Mesendoderm (in vitro differentiated cells): ENCODE results near the gene SMIM24.

Source experiments
- DNase-seq: peaks from one replicate; pipeline ENCODE4 v3.0.0; 2013
- H2AK5ac ChIP-seq: 2 replicates; pipeline ENCODE4 v1.6.1; 2013; ENCODE audit warnings: low read length, inconsistent platforms
- H2BK120ac ChIP-seq: 2 replicates; pipeline ENCODE4 v1.6.1; 2013; ENCODE audit warnings: low read depth, mild to moderate bottlenecking, low read length, moderate library complexity, mixed read lengths
- H2BK15ac ChIP-seq: replicated peaks from 2 replicates; pipeline ENCODE4 v1.6.1; 2013; ENCODE audit warnings: low read depth, mild to moderate bottlenecking, moderate library complexity
- H2BK5ac ChIP-seq: 2 replicates; pipeline ENCODE4 v1.6.1; 2013; ENCODE audit warnings: low read length, inconsistent platforms
- H3K18ac ChIP-seq: 2 replicates; pipeline ENCODE4 v1.6.1; 2013; ENCODE audit warnings: mild to moderate bottlenecking, low read length, mixed read lengths
- H3K23ac ChIP-seq: one replicate; pipeline ENCODE4 v1.6.1; 2013; ENCODE audit warnings: low read length
- H3K27ac ChIP-seq: 2 replicates; pipeline ENCODE4 v1.5.1; 2013; ENCODE audit warnings: low read depth, mild to moderate bottlenecking, inconsistent platforms, low read length, moderate library complexity
- H3K27me3 ChIP-seq: 2 replicates; pipeline ENCODE4 v1.6.1; 2013; ENCODE audit warnings: low read length, control low read depth, mild to moderate bottlenecking, inconsistent platforms; ENCODE audit not compliant: insufficient read depth, poor library complexity
- H3K36me3 ChIP-seq: 2 replicates; pipeline ENCODE4 v1.6.1; 2013; ENCODE audit warnings: low read length, inconsistent platforms; ENCODE audit not compliant: control insufficient read depth, insufficient read depth
- H3K4ac ChIP-seq: one replicate; pipeline ENCODE4 v1.6.1; 2013; ENCODE audit warnings: low read depth, mild to moderate bottlenecking, low read length, moderate library complexity
- H3K4me1 ChIP-seq: 2 replicates; pipeline ENCODE4 v1.6.1; 2013; ENCODE audit warnings: low read depth, low read length, inconsistent platforms; ENCODE audit not compliant: control insufficient read depth
- H3K4me2 ChIP-seq: 2 replicates; pipeline ENCODE4 v1.6.1; 2013; ENCODE audit warnings: low read length
- H3K4me3 ChIP-seq: 2 replicates; pipeline ENCODE4 v1.5.1; 2013; ENCODE audit warnings: mild to moderate bottlenecking, low read length
- H3K56ac ChIP-seq: one replicate; pipeline ENCODE4 v1.6.1; 2013; ENCODE audit warnings: low read length
- H3K79me1 ChIP-seq: 2 replicates; pipeline ENCODE4 v1.6.1; 2013; ENCODE audit warnings: low read length, inconsistent platforms
- H3K79me2 ChIP-seq: 2 replicates; pipeline ENCODE4 v1.6.1; 2013; ENCODE audit warnings: mild to moderate bottlenecking, low read length; ENCODE audit not compliant: control insufficient read depth, insufficient read depth
- H3K9ac ChIP-seq: 2 replicates; pipeline ENCODE4 v1.6.1; 2013; ENCODE audit warnings: low read length, inconsistent platforms
- H4K5ac ChIP-seq: one replicate; pipeline ENCODE4 v1.6.1; 2013; ENCODE audit warnings: low read length
- H4K8ac ChIP-seq: one replicate; pipeline ENCODE4 v1.6.1; 2013; ENCODE audit warnings: low read depth, mild to moderate bottlenecking, control low read depth, low read length, moderate library complexity
- WGBS: extraction: QIAGEN DNeasy Blood & Tissue Kit; methylation state at CpG from one replicate; pipeline ENCODE4 v1.1.7; 2013; ENCODE audit warnings: low lambda C conversion rate, missing lambda C conversion rate; ENCODE audit not compliant: insufficient coverage; ENCODE audit errors: extremely low coverage; 5-methylcytosine and 5-hydroxymethylcytosine counted together

Gene SMIM24

DNA sequence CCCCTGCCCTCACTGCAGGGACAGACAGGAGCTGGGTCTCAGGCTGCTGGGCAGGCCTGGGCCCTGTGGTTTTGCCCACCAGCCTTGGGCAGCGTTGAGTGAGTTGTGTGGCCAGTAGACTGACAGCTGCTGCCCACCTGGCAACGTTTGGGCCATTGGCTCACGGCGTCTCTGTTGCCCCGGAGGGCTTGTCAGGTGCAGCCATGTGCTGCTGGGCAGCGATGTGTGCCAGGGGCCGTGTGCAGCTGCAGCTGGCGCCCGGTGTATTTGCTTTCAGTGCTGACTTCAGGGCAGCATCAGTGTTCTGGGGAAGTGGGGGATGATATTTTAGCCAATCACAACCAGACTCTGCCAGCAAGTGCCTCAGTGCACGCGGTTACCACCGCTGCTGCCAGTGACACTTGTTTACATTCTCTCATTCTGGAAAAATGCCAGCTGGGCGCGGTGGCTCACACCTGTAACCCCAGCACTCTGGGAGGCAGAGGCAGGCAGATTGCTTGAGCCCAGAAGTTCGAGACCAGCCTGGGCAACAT lies 36.4 kb upstream of the SMIM24 start:
- Histone ChIP-seq H2BK15ac (no peak overlapping the region), H3K4me2 (no peak overlapping the region), H3K4ac (no peak overlapping the region), H3K9ac (no peak overlapping the region), H3K56ac (no peak overlapping the region), H3K23ac (no peak overlapping the region), H3K27me3 (no peaks in the 10 kb centered on the region), H3K79me2 (peaks cover 43% of the 10 kb centered on the region), H2AK5ac (no peak overlapping the region), H3K4me3 (no peak overlapping the region), H2BK120ac (no peak overlapping the region), H4K5ac (no peak overlapping the region), H4K8ac (no peak overlapping the region), H2BK5ac (no peak overlapping the region), H3K18ac (no peak overlapping the region), H3K36me3 (peaks cover 2% of the 10 kb centered on the region), H3K79me1 (peaks cover 38% of the 10 kb centered on the region), H3K4me1 (no peaks in the 10 kb centered on the region), H3K27ac (no peak overlapping the region)
- WGBS: no CpG with 5 or more reads among the region's 15 CpGs
- no peak for DNase-seq

DNA sequence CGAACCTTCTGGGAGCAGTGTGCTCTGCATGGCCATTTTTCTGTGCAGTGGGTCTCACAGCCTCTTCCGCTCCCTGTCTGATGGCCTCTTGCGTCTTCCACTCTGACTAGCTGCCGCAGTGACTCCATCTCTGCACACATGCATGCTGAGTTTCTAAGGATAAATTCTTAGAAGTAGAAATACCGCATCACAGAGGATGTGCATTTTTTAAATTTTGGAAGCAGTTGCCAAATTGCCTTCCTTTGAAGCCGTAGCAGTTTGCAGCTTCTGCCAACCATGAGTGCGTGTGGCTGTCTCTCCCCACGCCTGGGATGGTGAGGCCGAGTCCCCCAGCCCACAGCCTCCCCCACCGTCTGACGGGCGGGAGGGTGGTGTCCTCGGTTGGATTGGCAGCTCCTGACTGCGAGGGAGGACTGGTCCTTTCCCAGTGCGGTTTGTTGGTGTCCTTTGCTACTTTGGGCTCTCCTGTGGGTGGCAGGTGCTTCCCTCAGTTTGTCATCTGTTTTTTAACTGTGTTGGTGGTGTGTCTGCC lies 35.6 kb upstream of the SMIM24 start:
- Histone ChIP-seq H2AK5ac (no peak overlapping the region), H2BK120ac (no peak overlapping the region), H4K8ac (no peak overlapping the region), H3K79me2 (peaks cover 44% of the 10 kb centered on the region), H4K5ac (no peak overlapping the region), H3K36me3 (peaks cover under 1% of the 10 kb centered on the region), H3K56ac (no peak overlapping the region), H2BK15ac (no peak overlapping the region), H3K4me2 (no peak overlapping the region), H3K18ac (no peak overlapping the region), H3K4me3 (no peak overlapping the region), H3K4me1 (no peaks in the 10 kb centered on the region), H3K4ac (no peak overlapping the region), H3K27ac (no peak overlapping the region), H3K23ac (no peak overlapping the region), H3K27me3 (no peaks in the 10 kb centered on the region), H2BK5ac (no peak overlapping the region), H3K9ac (no peak overlapping the region), H3K79me1 (peaks cover 39% of the 10 kb centered on the region)
- no CpG with 5 or more reads among the region's 15 CpGs for WGBS
- no peak for DNase-seq

DNA sequence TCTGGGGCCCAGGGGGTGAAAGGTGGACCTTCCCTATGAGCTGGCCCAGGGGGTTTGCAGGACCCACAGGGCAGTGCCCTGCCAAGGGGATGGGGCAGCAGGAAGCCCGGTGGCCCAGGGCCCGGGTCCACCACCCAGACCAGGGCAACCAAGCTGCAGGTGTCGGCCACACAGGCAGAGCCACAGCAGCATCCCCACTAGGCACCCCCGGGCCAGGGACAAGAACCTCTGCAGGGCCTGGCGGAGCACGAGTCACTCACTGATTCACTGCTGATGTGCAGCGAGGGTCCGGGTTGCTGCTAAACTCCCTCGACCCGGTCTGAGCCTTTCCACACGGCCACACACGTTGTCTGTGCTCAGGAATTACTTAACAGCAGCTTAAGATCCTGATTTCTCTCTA lies 34.6 kb upstream of the SMIM24 start:
- Histone ChIP-seq H3K23ac (no peak overlapping the region), H3K18ac (no peak overlapping the region), H4K8ac (no peak overlapping the region), H3K56ac (no peak overlapping the region), H2BK120ac (no peak overlapping the region), H4K5ac (no peak overlapping the region), H3K79me1 (peaks cover 37% of the 10 kb centered on the region), H3K4me3 (no peak overlapping the region), H3K36me3 (no peaks in the 10 kb centered on the region), H2AK5ac (no peak overlapping the region), H3K79me2 (peaks cover 45% of the 10 kb centered on the region), H2BK15ac (no peak overlapping the region), H3K27me3 (no peaks in the 10 kb centered on the region), H3K4ac (no peak overlapping the region), H2BK5ac (no peak overlapping the region), H3K9ac (no peak overlapping the region), H3K4me2 (no peak overlapping the region), H3K27ac (no peak overlapping the region), H3K4me1 (no peaks in the 10 kb centered on the region)
- DNase-seq: no peak
- WGBS: no CpG with 5 or more reads among the region's 12 CpGs

DNA sequence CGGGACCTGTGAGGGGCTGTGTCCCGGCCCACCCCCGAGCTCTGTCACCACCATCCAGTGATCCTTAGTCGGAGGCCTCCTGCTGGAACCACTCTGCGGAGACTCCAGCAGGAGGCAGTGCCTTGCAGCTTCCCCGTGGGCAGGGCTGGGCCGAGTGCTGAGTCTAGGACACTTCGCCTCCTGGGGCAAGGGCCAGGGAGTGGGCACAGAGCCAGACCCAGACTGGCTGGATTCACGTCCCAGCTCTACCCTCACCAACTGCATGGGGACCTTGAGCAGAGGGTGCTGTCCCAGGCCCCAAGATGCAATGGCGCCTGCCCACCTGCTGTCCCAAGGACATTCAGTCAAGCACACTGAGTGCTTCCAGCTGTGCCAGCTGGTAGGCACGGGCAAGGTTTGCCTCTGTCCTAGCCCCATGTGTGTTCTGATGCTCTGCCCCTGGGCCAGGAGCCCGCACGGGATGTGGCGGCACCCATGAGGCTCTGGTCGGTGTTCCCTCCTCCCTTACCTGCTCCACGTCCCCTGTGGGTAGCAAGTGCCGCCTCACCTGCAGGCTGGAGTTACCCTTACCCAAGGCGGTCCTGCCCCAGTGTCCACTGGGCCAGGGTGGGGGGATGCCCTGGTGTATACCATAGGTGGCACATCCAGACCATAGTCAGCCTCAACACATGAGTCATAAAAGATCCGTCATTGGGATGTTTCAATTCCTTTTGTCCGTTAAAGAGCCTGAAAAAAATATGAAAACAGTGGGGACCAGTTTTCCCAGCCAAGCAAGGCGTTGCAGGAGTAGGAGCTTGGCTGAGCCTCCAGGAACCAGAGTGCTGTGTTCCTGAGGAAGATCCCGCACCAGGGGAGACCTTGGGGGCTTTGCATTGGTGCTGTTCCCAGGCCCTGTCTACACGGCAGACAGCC lies 33.2 kb upstream of the SMIM24 start:
- H4K8ac ChIP-seq: no peak overlapping the region
- H2AK5ac ChIP-seq: no peak overlapping the region
- no peak for DNase-seq
- H3K4ac ChIP-seq: no peak overlapping the region
- no peaks in the 10 kb centered on the region for H3K36me3 ChIP-seq
- no peak overlapping the region for H2BK5ac ChIP-seq
- peaks cover 37% of the 10 kb centered on the region for H3K79me1 ChIP-seq
- no peak overlapping the region for H2BK15ac ChIP-seq
- H3K18ac ChIP-seq: no peak overlapping the region
- no peak overlapping the region for H2BK120ac ChIP-seq
- no CpG with 5 or more reads among the region's 23 CpGs for WGBS
- peaks cover 51% of the 10 kb centered on the region for H3K79me2 ChIP-seq
- no peak overlapping the region for H3K27ac ChIP-seq
- no peak overlapping the region for H3K9ac ChIP-seq
- no peak overlapping the region for H3K4me2 ChIP-seq
- no peak overlapping the region for H3K23ac ChIP-seq
- H3K56ac ChIP-seq: no peak overlapping the region
- H3K4me1 ChIP-seq: no peaks in the 10 kb centered on the region
- no peaks in the 10 kb centered on the region for H3K27me3 ChIP-seq
- H3K4me3 ChIP-seq: no peak overlapping the region
- no peak overlapping the region for H4K5ac ChIP-seq

DNA sequence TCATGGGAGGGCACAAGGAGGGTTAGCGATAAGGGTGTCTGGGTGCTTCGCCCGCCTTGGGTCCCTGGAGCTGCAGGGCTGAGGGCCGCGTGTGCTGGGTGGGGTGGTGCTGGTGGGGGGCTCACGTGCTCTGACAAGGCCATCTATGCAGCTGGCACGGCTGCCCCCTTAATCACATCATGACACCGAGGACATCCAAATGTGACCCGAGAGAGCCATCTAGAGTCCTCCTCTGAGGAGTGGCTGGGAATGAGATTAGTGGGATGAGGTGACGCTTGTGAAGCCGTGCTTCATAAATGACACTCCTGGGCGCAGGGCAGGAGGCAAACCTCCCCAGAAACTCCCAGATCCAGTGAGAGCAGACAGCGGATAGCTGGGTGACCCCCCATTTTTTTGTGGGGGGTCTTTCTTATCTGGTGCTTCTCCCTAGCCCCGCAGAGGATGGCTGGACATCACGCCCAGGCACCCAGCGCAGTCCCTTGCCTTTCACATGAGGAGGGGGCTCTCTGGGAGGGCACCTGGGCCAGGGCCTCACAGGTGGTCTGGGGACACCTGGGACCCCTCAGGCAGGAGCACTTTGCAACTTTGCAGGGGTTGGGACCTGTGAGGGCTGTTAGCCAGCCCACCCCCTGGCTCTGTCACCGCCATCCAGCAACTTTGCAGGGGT lies 32.4 kb upstream of the SMIM24 start:
- Histone ChIP-seq H3K4ac (no peak overlapping the region), H2AK5ac (no peak overlapping the region), H3K4me1 (no peaks in the 10 kb centered on the region), H4K8ac (no peak overlapping the region), H3K79me2 (peaks cover 52% of the 10 kb centered on the region), H3K27me3 (no peaks in the 10 kb centered on the region), H3K4me2 (no peak overlapping the region), H4K5ac (no peak overlapping the region), H3K18ac (no peak overlapping the region), H2BK5ac (no peak overlapping the region), H3K56ac (no peak overlapping the region), H2BK120ac (no peak overlapping the region), H3K27ac (no peak overlapping the region), H3K4me3 (no peak overlapping the region), H3K79me1 (peaks cover 37% of the 10 kb centered on the region), H3K36me3 (no peaks in the 10 kb centered on the region), H3K9ac (no peak overlapping the region), H2BK15ac (no peak overlapping the region), H3K23ac (no peak overlapping the region)
- no peak for DNase-seq
- no CpG with 5 or more reads among the region's 17 CpGs for WGBS
